ENCODE results near the gene ZDHHC12.

DNA sequence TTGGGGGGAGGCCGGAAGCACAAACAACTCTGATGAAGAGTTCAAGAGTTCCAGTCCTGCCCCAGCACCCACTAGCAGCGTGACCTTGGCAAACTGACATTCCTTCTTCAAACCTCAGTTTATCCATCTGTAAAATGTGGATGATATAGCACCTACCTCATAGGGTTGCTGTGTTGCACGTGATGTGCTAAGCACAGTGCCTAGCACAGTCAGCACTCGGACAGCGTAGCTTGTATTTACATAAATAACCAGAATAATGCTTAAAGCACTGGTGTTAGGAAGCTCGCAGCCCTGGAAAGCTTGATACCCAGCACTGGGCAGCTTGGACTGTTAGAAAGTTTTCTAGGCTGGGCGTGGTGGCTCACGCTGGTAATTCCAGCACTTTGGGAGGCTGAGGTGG, 16.5 kb downstream of the ZDHHC12 start:
- TF ChIP-seq, protein P1, sequence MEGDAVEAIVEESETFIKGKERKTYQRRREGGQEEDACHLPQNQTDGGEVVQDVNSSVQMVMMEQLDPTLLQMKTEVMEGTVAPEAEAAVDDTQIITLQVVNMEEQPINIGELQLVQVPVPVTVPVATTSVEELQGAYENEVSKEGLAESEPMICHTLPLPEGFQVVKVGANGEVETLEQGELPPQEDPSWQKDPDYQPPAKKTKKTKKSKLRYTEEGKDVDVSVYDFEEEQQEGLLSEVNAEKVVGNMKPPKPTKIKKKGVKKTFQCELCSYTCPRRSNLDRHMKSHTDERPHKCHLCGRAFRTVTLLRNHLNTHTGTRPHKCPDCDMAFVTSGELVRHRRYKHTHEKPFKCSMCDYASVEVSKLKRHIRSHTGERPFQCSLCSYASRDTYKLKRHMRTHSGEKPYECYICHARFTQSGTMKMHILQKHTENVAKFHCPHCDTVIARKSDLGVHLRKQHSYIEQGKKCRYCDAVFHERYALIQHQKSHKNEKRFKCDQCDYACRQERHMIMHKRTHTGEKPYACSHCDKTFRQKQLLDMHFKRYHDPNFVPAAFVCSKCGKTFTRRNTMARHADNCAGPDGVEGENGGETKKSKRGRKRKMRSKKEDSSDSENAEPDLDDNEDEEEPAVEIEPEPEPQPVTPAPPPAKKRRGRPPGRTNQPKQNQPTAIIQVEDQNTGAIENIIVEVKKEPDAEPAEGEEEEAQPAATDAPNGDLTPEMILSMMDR (IDR thresholded peaks at IDR 0.05; ENCODE audit: extremely low read depth in 1 of 2, insufficient read depth in 1 of 2, low read depth in 1 of 2, low read length in 2 of 2) = no peak
- TF ChIP-seq POLR2AphosphoS5 (IDR thresholded peaks at IDR 0.05; ENCODE audit: insufficient read depth, low read depth, low read length) (no peak), POLR2A (IDR thresholded peaks at IDR 0.05; ENCODE audit: low read depth, low read length) (no peak), EZH2 (IDR thresholded peaks at IDR 0.05; ENCODE audit: borderline replicate concordance, low read depth, low read length, severe bottlenecking) (no peak), JUN (IDR thresholded peaks at IDR 0.05; ENCODE audit: borderline replicate concordance, insufficient read depth, insufficient read length, low read depth) (no peak), FOS (IDR thresholded peaks at IDR 0.05; ENCODE audit: borderline replicate concordance, insufficient read depth, low read length) (no peak), MYC (IDR thresholded peaks at IDR 0.05; ENCODE audit: low read depth, low read length) (no peak)
- TF ChIP-seq, protein P2, sequence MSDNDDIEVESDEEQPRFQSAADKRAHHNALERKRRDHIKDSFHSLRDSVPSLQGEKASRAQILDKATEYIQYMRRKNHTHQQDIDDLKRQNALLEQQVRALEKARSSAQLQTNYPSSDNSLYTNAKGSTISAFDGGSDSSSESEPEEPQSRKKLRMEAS (IDR thresholded peaks at IDR 0.05; ENCODE audit: insufficient read depth, insufficient read length) = no peak
